ENCODE measurements around the gene RBPMS2.

- TF ChIP-seq, protein P1, sequence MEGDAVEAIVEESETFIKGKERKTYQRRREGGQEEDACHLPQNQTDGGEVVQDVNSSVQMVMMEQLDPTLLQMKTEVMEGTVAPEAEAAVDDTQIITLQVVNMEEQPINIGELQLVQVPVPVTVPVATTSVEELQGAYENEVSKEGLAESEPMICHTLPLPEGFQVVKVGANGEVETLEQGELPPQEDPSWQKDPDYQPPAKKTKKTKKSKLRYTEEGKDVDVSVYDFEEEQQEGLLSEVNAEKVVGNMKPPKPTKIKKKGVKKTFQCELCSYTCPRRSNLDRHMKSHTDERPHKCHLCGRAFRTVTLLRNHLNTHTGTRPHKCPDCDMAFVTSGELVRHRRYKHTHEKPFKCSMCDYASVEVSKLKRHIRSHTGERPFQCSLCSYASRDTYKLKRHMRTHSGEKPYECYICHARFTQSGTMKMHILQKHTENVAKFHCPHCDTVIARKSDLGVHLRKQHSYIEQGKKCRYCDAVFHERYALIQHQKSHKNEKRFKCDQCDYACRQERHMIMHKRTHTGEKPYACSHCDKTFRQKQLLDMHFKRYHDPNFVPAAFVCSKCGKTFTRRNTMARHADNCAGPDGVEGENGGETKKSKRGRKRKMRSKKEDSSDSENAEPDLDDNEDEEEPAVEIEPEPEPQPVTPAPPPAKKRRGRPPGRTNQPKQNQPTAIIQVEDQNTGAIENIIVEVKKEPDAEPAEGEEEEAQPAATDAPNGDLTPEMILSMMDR (optimal IDR thresholded peaks at IDR 0.05 in 1 of 3, IDR thresholded peaks at IDR 0.05 in 1 of 3, conservative IDR thresholded peaks at IDR 0.05 in 1 of 3; ENCODE audit: extremely low read depth in 1 of 3, insufficient read depth in 2 of 3, low read length in 3 of 3) = no peak
- no peak for TF ChIP-seq EZH2 (IDR thresholded peaks at IDR 0.05; ENCODE audit: low read length)
Observed at GRCh38 chr15:64751464-64751863, 23.9 kb downstream of the RBPMS2 start.

All from keratinocyte (primary cell).